Measurements from ENCODE around the gene RRAD.
A peak's percentile ranks its signal among the peaks of the same experiment; 100 is the strongest.
"Not testable (repeated sequence)": the region's sequence is repeated elsewhere in the genome, so short reads cannot be mapped to it uniquely, and the experiment has no call there.

Gene RRAD

GRCh38 chr16:66958857-66959703 lies 33.7 kb upstream of the RRAD start:
- no peaks in the 10 kb centered on the region for H3K9me3 ChIP-seq
- no peaks in the 10 kb centered on the region for H3K36me3 ChIP-seq
- no peak for DNase-seq
- no peaks in the 10 kb centered on the region for H3K27me3 ChIP-seq
- H3K4me3 ChIP-seq (ENCODE audit: low read depth, low read length) = no peak overlapping the region
- H3K4me1 ChIP-seq = no peaks in the 10 kb centered on the region
- TF ChIP-seq CTCF (IDR thresholded peaks at IDR 0.05; ENCODE audit: low read depth, low read length) = no peak

GRCh38 chr16:66956154-66956457 lies 30.8 kb upstream of the RRAD start:
- not testable (repeated sequence) for H3K36me3 ChIP-seq, DNase-seq

GRCh38 chr16:66955363-66956153 lies 30.2 kb upstream of the RRAD start:
- not testable (repeated sequence) for H3K9me3 ChIP-seq; DNase-seq; H3K4me1 ChIP-seq; H3K27me3 ChIP-seq; H3K36me3 ChIP-seq; H3K4me3 ChIP-seq (ENCODE audit: low read depth, low read length)

More at GRCh38 chr16:66956154-66956457, 30.8 kb upstream of the RRAD start:
- H3K27me3 ChIP-seq; H3K4me1 ChIP-seq; H3K9me3 ChIP-seq; H3K4me3 ChIP-seq (ENCODE audit: low read depth, low read length): not testable (repeated sequence)

- Histone ChIP-seq H3K9me3 (no peaks in the 10 kb centered on the region), H3K4me3 (ENCODE audit: low read depth, low read length) (no peak overlapping the region), H3K36me3 (no peaks in the 10 kb centered on the region), H3K27me3 (no peaks in the 10 kb centered on the region), H3K4me1 (no peaks in the 10 kb centered on the region)
- TF ChIP-seq CTCF (IDR thresholded peaks at IDR 0.05; ENCODE audit: low read depth, low read length) = peak; percentile 92
- DNase-seq = peak; percentile 82
Observed at GRCh38 chr16:66954097-66954659, 28.8 kb upstream of the RRAD start.

GRCh38 chr16:66953462-66954096 lies 28.2 kb upstream of the RRAD start:
- Histone ChIP-seq H3K9me3 (no peaks in the 10 kb centered on the region), H3K4me3 (ENCODE audit: low read depth, low read length) (no peak overlapping the region), H3K36me3 (no peaks in the 10 kb centered on the region), H3K27me3 (no peaks in the 10 kb centered on the region), H3K4me1 (no peaks in the 10 kb centered on the region)
- DNase-seq = no peak
- no peak for TF ChIP-seq CTCF (IDR thresholded peaks at IDR 0.05; ENCODE audit: low read depth, low read length)

GRCh38 chr16:66952430-66953110 lies 27.2 kb upstream of the RRAD start:
- no peak for TF ChIP-seq CTCF (IDR thresholded peaks at IDR 0.05; ENCODE audit: low read depth, low read length)
- Histone ChIP-seq H3K4me1 (no peaks in the 10 kb centered on the region; the same call in 1 of the 2 replicates), H3K9me3 (no peaks in the 10 kb centered on the region), H3K27me3 (no peaks in the 10 kb centered on the region), H3K4me3 (ENCODE audit: low read depth, low read length) (no peak overlapping the region), H3K36me3 (no peaks in the 10 kb centered on the region)
- DNase-seq = no peak

Measured in BE2C (cell line).